ENCODE measurements around the gene AFAP1. TPM values are rescaled to one million over a fixed set of nuclear protein-coding genes. Genes with fewer than 3 reads are reported as not detected.

Gene AFAP1
- total RNA-seq, 2 donors from 2014 or later, result 9.6 to 35.3 TPM

- Histone ChIP-seq H3K4me1 (peaks cover 14% of the 10 kb centered on the region), H3K9me3 (peaks cover 0 to 8% (median 0%) of the 10 kb centered on the region in 3 donors), H3K27me3 (no peaks in the 10 kb centered on the region), H3K27ac (no peak overlapping the region), H3K4me3 (no peak overlapping the region), H3K36me3 (replicated peaks in 1 of 2; ENCODE audit: insufficient read depth in 1 of 2, low read depth in 2 of 2) (no peaks in the 10 kb centered on the region)
- 95% methylated on average over 3 of the region's 3 CpGs for WGBS, 2 donors
- TF ChIP-seq, protein P1, sequence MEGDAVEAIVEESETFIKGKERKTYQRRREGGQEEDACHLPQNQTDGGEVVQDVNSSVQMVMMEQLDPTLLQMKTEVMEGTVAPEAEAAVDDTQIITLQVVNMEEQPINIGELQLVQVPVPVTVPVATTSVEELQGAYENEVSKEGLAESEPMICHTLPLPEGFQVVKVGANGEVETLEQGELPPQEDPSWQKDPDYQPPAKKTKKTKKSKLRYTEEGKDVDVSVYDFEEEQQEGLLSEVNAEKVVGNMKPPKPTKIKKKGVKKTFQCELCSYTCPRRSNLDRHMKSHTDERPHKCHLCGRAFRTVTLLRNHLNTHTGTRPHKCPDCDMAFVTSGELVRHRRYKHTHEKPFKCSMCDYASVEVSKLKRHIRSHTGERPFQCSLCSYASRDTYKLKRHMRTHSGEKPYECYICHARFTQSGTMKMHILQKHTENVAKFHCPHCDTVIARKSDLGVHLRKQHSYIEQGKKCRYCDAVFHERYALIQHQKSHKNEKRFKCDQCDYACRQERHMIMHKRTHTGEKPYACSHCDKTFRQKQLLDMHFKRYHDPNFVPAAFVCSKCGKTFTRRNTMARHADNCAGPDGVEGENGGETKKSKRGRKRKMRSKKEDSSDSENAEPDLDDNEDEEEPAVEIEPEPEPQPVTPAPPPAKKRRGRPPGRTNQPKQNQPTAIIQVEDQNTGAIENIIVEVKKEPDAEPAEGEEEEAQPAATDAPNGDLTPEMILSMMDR (IDR thresholded peaks at IDR 0.05), result no peak
- TF ChIP-seq POLR2A (IDR thresholded peaks at IDR 0.05), result no peak
- intact Hi-C loops (cut with DNase I), result no loop called here
- ATAC-seq (no peak), DNase-seq (no peak)
Observed at GRCh38 chr4:7887436-7887835, 52.2 kb downstream of the AFAP1 start.

DNA sequence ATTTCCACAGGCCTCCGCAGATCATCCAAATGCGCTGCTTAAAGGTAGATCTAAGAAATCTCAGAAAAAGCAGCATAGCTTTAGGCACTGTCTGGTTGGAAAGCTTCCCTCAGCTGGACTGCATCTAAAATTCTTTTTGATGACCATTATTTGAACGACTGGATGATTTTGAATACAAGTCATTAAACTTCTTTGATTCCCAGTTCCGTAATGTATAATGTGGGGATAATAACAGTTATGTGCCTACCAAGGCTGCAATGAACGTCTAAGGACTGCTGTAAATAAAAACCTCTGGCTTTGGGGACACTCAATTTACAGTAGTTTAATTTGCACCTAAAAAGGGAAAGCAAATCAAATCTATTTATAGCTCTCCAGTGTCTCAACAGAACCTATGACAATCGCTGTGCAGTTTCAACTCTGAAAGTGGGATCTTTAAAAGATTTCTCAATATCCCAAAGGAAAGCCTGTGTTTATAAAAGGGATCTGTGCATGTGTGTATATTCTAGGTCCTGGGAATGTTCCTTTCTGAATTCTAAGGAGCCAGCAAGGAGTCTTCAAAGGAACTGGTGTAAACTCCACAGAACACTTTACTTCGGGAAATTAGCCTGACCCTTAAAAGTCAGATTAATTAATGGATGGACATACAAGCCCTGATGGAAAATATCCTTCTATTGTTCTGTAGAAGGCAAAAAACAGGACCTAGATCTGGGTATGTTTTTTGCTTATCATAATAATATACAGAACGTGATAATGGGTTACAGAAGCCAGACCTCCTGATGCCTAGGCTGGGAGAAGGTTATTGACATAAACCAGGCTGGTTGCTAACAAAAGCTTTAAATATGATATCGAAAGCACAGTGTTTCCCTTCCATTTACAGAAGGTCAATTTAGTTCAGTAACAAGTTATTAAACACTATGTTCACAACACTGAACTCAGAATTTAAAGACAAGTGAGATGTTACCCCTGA is 53.4 kb downstream of the AFAP1 start:
- no peak overlapping the region for H3K4me3 ChIP-seq
- DNase-seq, result no peak
- 61 to 66% methylated on average over 9 of the region's 9 CpGs for WGBS, 2 donors

GRCh38 chr4:7885216-7886006 is 54.2 kb downstream of the AFAP1 start:
- intact Hi-C loops (cut with DNase I), result no loop called here
- H3K4me3 ChIP-seq, result no peak overlapping the region
- H3K27ac ChIP-seq, result no peak overlapping the region
- TF ChIP-seq POLR2A (IDR thresholded peaks at IDR 0.05), result no peak
- TF ChIP-seq, protein P1 (IDR thresholded peaks at IDR 0.05), result no peak
- DNase-seq (no peak), ATAC-seq (no peak)
- no peaks in the 10 kb centered on the region for H3K36me3 ChIP-seq (replicated peaks in 1 of 2; ENCODE audit: insufficient read depth in 1 of 2, low read depth in 2 of 2)
- H3K9me3 ChIP-seq, result peaks cover 0 to 8% (median 0%) of the 10 kb centered on the region in 3 donors
- H3K27me3 ChIP-seq, result no peaks in the 10 kb centered on the region
- WGBS, 2 donors, result 83 to 89% methylated on average over 16 of the region's 16 CpGs
- peaks cover 14% of the 10 kb centered on the region for H3K4me1 ChIP-seq

More for the DNA sequence above, 53.4 kb downstream of the AFAP1 start:
- Histone ChIP-seq H3K4me1 (peaks cover 14% of the 10 kb centered on the region), H3K27ac (no peak overlapping the region), H3K27me3 (no peaks in the 10 kb centered on the region), H3K9me3 (peaks cover 0 to 8% (median 0%) of the 10 kb centered on the region in 3 donors), H3K36me3 (replicated peaks in 1 of 2; ENCODE audit: insufficient read depth in 1 of 2, low read depth in 2 of 2) (no peaks in the 10 kb centered on the region)
- intact Hi-C loops (cut with DNase I), result no loop called here
- TF ChIP-seq, protein P1 (IDR thresholded peaks at IDR 0.05), result no peak
- TF ChIP-seq POLR2A (IDR thresholded peaks at IDR 0.05), result no peak
- ATAC-seq, result no peak

- intact Hi-C loops (cut with DNase I), result no loop called here
- TF ChIP-seq, protein P1 (IDR thresholded peaks at IDR 0.05), result no peak
- TF ChIP-seq POLR2A (IDR thresholded peaks at IDR 0.05), result no peak
- Histone ChIP-seq H3K36me3 (replicated peaks in 1 of 2; ENCODE audit: insufficient read depth in 1 of 2, low read depth in 2 of 2) (no peaks in the 10 kb centered on the region), H3K27me3 (no peaks in the 10 kb centered on the region), H3K4me3 (no peak overlapping the region), H3K4me1 (peaks cover 10% of the 10 kb centered on the region), H3K27ac (no peak overlapping the region), H3K9me3 (no peaks in the 10 kb centered on the region)
- WGBS, 2 donors, result 78 to 82% methylated on average over 7 of the region's 7 CpGs
- no peak for DNase-seq
- no peak for ATAC-seq
Observed at GRCh38 chr4:7880683-7881082, 59.0 kb downstream of the AFAP1 start.
